Heart right ventricle (tissue), 16 donors: Measurements from ENCODE around the gene CBLL1. TPM values are rescaled to one million over a fixed set of nuclear protein-coding genes. Genes with fewer than 3 reads are reported as not detected.

Experiments used
- ATAC-seq, 8 donors: fragments of 200-7000 bp; cut with Tn5 transposase; one replicate each; pipeline ENCODE4 v1.9.1; 2020; ENCODE audit warnings: mild to moderate bottlenecking in 8 of 8, moderate library complexity in 8 of 8, moderate number of reproducible peaks in 1 of 8
- DNase-seq, 2 donors: peaks; one replicate each; pipeline ENCODE4 v3.0.0-alpha.2; 2020
- H3K27ac ChIP-seq, 10 donors: fragments of 200-600 bp; sonication (generic) in 2 of 10; one replicate each; pipeline versions ENCODE4 v1.5.0 to v1.8.0; 2020 to 2022; ENCODE audit warnings: mild to moderate bottlenecking in 3 of 10
- H3K27me3 ChIP-seq, 7 donors: fragments of 200-600 bp; one replicate each; pipeline ENCODE4 v1.8.0; 2021 to 2022; ENCODE audit warnings: mild to moderate bottlenecking in 2 of 7
- H3K36me3 ChIP-seq, 9 donors: fragments of 200-600 bp; sonication (generic) in 1 of 9; one replicate each; pipeline versions ENCODE4 v1.5.0 to v1.8.0; 2020 to 2022; ENCODE audit warnings: mild to moderate bottlenecking in 2 of 9
- H3K4me1 ChIP-seq, 9 donors: fragments of 200-600 bp; sonication (generic) in 1 of 9; one replicate each; pipeline versions ENCODE4 v1.5.0 to v1.8.0; 2020 to 2022; ENCODE audit warnings: mild to moderate bottlenecking in 4 of 9
- H3K4me3 ChIP-seq, 10 donors: fragments of 200-600 bp; sonication (generic) in 2 of 10; one replicate each; pipeline versions ENCODE4 v1.5.0 to v1.8.0; 2020 to 2022; ENCODE audit warnings: mild to moderate bottlenecking in 7 of 10, moderate library complexity in 2 of 10
- H3K9me3 ChIP-seq, 11 donors: fragments of 200-600 bp in 10 of 11; sonication (generic) in 2 of 11; one replicate each; pipeline versions ENCODE4 v1.5.0 to v1.8.0; 2013 to 2022; ENCODE audit warnings: mild to moderate bottlenecking in 2 of 11, control low read depth in 1 of 11, moderate library complexity in 1 of 11
- WGBS, 2 donors: extraction: QIAGEN DNeasy Blood & Tissue Kit; methylation state at CpG; one replicate each; pipeline ENCODE4 v1.1.7; 2013; ENCODE audit warnings: inconsistent platforms in 1 of 2; 5-methylcytosine and 5-hydroxymethylcytosine counted together
- intact Hi-C, 10 donors: fragments of 100-400 bp; cut with DNase I; formaldehyde crosslinking; loops; one replicate each; pipeline versions ENCODE4 v1.11.1 to v1.14.2; 2022
- polyA plus RNA-seq, 2 donors: library from polyadenylated mRNA; stranded (reverse); fragments of 200-250 nt; gene quantifications; one replicate each; pipeline ENCODE4 v1.2.3, GENCODE V29; 2013
- total RNA-seq, 10 donors: library from RNA; stranded (reverse); fragmentation: NEBNext Ultra II Directional in 3 of 10; extraction: Animal tissue kit (Norgen Biotek cat#: 25700) in 3 of 10; gene quantifications; one replicate each; pipeline versions ENCODE4 v1.2.1 to v1.2.4, GENCODE V29; 2021 to 2023
- TF ChIP-seq, protein P1 (sequence below), 9 donors: fragments of 200-600 bp; sonication (generic) in 2 of 9; IDR thresholded peaks; one replicate each; pipeline versions ENCODE4 v1.5.0 to v1.8.0; 2021 to 2022; ENCODE audit warnings: antibody characterized with exemption in 9 of 9, mild to moderate bottlenecking in 5 of 9, moderate library complexity in 1 of 9
- donor health status: Arrhythmogenic right ventricular cardiomyopathy.
- donor health status: ischemic (EF 13 %, LVEDD 7.1; RV severe dilation, severe dysfunction).
- donor health status: healthy with polysubstance abuse.
- donor health status: DM: no; HTN: yes; CAD: no.
- donor health status: DM: no; HTN: no; CAD: no.
- donor health status: ischemic (EF 25% LVEDD 6.9; RV normal size, moderate dysfunction).
- donor health status: ischemic (EF 25% LVEDD 5.7; RV mildly dilated, moderate dysfunction).
- donor health status: healthy.
- donor health status: DM: yes; HTN: yes; CAD: no.
- donor health status: Ischemic cardiomyopathy.
- donor health status: ischemic (EF 35%, LVEDD 5.7; RV mildly dilated, moderate dysfunction).
- donor health status: nonischemic (EF 11% LVEDD 7.7; RV severe dilation, severe dysfunction).
- donor health status: DM: yes; HTN: yes; CAD: no.
- donor health status: PGD.
- donor health status: ischemic (EF 29% LVEDD 5.4; RV normal size, mild dysfunction).
- donor health status: nonischemic (EF 23%, LVEDD 6.1; RV moderate dilation, normal function).

Gene CBLL1
- total and polyA plus RNA-seq, 12 donors: 4.6 to 31.3 (median 22.3) TPM

DNA sequence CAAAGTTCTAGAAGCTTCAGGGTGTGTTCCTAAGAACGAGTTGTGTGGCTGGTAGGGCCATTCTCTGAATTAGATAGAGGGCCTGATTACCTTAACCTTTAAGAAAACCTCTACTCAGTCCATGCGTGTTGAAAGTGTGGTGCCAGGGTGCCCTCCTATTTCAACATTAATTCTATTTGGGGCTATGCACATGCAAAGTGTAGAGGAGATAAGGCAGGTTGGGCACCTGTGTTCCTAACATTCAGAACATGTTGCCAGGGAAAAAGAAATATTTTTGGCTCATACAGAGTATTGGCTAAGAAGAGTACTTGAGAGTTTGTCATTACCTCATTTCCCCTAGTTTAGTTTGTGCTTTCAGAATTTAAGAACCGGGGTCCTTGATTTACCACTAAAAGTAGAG is 38.4 kb downstream of the CBLL1 start:
- WGBS, 2 donors: 64 to 76% methylated on average over 3 of the region's 3 CpGs
- no peak overlapping the region for H3K27ac ChIP-seq
- H3K4me3 ChIP-seq: no peak overlapping the region
- H3K27me3 ChIP-seq: peaks cover 0 to 6% (median 0%) of the 10 kb centered on the region in 7 donors
- ATAC-seq (no peak), DNase-seq (no peak)
- H3K9me3 ChIP-seq: no peaks in the 10 kb centered on the region
- no peaks in the 10 kb centered on the region for H3K4me1 ChIP-seq
- TF ChIP-seq, protein P1, sequence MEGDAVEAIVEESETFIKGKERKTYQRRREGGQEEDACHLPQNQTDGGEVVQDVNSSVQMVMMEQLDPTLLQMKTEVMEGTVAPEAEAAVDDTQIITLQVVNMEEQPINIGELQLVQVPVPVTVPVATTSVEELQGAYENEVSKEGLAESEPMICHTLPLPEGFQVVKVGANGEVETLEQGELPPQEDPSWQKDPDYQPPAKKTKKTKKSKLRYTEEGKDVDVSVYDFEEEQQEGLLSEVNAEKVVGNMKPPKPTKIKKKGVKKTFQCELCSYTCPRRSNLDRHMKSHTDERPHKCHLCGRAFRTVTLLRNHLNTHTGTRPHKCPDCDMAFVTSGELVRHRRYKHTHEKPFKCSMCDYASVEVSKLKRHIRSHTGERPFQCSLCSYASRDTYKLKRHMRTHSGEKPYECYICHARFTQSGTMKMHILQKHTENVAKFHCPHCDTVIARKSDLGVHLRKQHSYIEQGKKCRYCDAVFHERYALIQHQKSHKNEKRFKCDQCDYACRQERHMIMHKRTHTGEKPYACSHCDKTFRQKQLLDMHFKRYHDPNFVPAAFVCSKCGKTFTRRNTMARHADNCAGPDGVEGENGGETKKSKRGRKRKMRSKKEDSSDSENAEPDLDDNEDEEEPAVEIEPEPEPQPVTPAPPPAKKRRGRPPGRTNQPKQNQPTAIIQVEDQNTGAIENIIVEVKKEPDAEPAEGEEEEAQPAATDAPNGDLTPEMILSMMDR (IDR thresholded peaks at IDR 0.05): no peak
- intact Hi-C loops: no loop called here
- no peaks in the 10 kb centered on the region for H3K36me3 ChIP-seq

DNA sequence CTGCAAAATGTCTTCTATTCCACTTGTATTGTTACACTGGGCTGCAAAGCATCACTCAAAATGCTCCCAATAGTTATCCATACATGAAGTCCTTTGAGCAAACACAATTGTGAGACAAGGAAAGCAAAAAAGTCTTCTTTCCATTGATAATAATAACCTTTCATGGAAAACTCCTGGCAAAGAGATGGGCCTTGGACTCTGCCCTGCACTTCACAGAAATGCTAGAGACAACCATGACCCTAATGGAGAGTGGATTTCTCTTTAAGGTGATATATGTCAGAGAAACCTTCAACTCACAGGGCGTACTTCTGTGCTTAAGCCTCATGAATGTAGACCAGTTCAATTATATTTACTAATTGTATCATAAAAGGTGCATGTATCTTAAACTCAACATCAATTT is 39.7 kb downstream of the CBLL1 start:
- DNase-seq: no peak
- H3K27ac ChIP-seq: no peak overlapping the region
- 85 to 89% methylated on average over 1 of the region's 1 CpG for WGBS, 2 donors
- no peaks in the 10 kb centered on the region for H3K36me3 ChIP-seq
- no peak overlapping the region for H3K4me3 ChIP-seq
- H3K4me1 ChIP-seq: no peaks in the 10 kb centered on the region
- TF ChIP-seq, protein P1 (IDR thresholded peaks at IDR 0.05): no peak
- peaks cover 0 to 6% (median 0%) of the 10 kb centered on the region in 7 donors for H3K27me3 ChIP-seq
- H3K9me3 ChIP-seq: no peaks in the 10 kb centered on the region
- no peak for ATAC-seq
- intact Hi-C loops: no loop called here

DNA sequence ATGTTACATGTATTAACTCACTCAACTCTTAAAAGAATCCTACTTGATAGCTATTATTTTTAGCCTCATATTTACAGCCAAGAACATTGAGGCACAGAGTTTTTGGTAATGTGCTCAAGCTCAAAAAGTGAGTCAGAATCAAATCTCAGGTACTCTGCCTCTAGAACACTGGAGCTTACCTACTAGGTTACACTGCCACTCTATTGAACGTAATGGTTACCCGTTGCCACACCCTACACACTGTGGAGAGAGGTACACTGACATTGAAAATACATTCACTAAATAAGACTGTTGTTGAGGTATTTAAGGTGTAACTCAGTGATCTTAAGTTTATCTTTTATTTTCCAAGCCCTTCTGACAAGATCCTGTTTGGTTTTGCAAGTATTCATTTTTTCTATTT is 41.2 kb downstream of the CBLL1 start:
- Histone ChIP-seq H3K27ac (no peak overlapping the region), H3K27me3 (peaks cover 0 to 6% (median 0%) of the 10 kb centered on the region in 7 donors), H3K4me1 (no peaks in the 10 kb centered on the region), H3K9me3 (no peaks in the 10 kb centered on the region), H3K4me3 (no peak overlapping the region), H3K36me3 (no peaks in the 10 kb centered on the region)
- ATAC-seq: no peak
- TF ChIP-seq, protein P1 (IDR thresholded peaks at IDR 0.05): no peak
- intact Hi-C loops: no loop called here
- DNase-seq: no peak
- WGBS, 2 donors: 88 to 91% methylated on average over 2 of the region's 2 CpGs

DNA sequence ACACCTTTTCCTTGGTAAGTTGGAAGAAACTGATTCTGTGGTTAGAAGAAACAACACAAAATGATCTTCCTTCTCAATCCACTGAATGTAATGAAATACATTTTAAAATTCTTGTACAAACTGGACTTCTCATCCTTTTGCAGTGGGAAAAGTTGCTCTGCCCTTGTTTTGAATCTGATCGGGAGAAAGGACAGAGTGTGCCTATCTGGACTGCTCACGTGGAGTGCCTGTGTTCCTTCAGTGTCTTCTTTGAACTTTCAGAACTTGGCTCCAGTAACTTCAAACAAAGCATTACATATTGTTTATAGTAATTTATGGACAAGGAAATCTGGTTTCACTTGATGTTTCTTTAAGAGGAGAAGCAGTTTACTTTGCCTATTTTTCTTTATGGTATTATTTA is 42.0 kb downstream of the CBLL1 start:
- TF ChIP-seq, protein P1 (IDR thresholded peaks at IDR 0.05): no peak
- 17 to 28% methylated on average over 2 of the region's 2 CpGs for WGBS, 2 donors
- Histone ChIP-seq H3K27ac (no peak overlapping the region), H3K9me3 (no peaks in the 10 kb centered on the region), H3K4me1 (no peaks in the 10 kb centered on the region), H3K36me3 (no peaks in the 10 kb centered on the region), H3K27me3 (peaks cover 0 to 6% (median 0%) of the 10 kb centered on the region in 7 donors), H3K4me3 (no peak overlapping the region)
- DNase-seq (no peak), ATAC-seq (peak in 2 of 8 donors; percentile 39 to 62)
- intact Hi-C loops: no loop called here
